Activated naive CD4-positive, alpha-beta T cell treated with anti-CD3 and anti-CD28 coated beads, Interleukin-2, amount 50 U/mL, for 24 hours (primary cell): Measurements from ENCODE around the gene FAM120AOS.

ENCODE experiments used
- H3K27ac Mint-ChIP-seq: one replicate; pipeline ENCODE4 v1.8.0; 2021; ENCODE audit warnings: mild to moderate bottlenecking, mixed read lengths
- H3K27me3 Mint-ChIP-seq: one replicate; pipeline ENCODE4 v1.8.0; 2021; ENCODE audit warnings: mixed read lengths
- H3K36me3 Mint-ChIP-seq: one replicate; pipeline ENCODE4 v1.8.0; 2021; ENCODE audit warnings: mixed read lengths
- H3K4me1 Mint-ChIP-seq: one replicate; pipeline ENCODE4 v1.8.0; 2021; ENCODE audit warnings: mixed read lengths
- H3K4me3 Mint-ChIP-seq: one replicate; pipeline ENCODE4 v1.8.0; 2021; ENCODE audit warnings: mild to moderate bottlenecking, mixed read lengths
- H3K9me3 Mint-ChIP-seq: one replicate; pipeline ENCODE4 v1.8.0; 2021; ENCODE audit warnings: mixed read lengths

The FAM120AOS gene

DNA sequence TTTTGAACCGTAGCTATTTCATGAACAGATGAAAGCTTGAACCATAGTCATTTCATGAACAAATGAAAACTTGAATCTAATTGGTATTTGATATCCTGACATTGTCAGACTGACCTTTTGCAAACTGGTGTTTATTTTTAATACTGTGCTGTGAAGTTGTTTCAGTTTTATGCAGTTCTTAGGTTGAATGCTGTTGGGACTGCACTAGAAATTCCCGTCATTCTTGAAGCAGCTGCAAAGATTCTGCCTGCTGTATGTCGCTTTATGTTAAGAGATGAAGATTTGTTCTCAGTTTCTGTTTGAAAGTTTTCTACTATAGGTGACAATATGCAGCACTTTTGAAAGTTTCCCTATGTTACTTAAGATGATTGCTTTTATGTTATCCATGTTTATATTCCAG lies 22.5 kb upstream of the FAM120AOS start:
- no peak overlapping the region for H3K4me3 Mint-ChIP-seq
- H3K27ac Mint-ChIP-seq, result peak overlapping the region; percentile 52
- H3K4me1 Mint-ChIP-seq, result peaks cover 41% of the 10 kb centered on the region
- no peaks in the 10 kb centered on the region for H3K27me3 Mint-ChIP-seq
- no peaks in the 10 kb centered on the region for H3K9me3 Mint-ChIP-seq
- peaks cover 17% of the 10 kb centered on the region for H3K36me3 Mint-ChIP-seq

DNA sequence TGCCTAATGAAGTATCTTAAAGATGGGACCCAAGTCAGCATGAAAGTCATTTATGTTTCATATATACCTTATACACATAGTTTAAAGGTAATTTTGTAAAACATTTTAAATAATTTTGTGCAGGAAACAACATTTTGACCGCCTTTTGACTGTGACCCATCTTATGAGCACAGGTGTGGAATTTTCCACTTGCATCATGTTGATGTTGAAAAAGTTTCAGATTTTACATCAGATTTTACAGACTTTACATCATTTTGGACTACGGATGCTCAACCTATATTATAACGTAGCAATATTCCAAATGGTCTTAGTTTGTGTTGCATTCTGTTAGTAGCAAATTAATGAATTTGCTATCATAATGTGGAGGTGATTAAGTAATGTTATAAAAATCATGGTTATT lies 21.7 kb upstream of the FAM120AOS start:
- Mint-ChIP-seq H3K36me3 (peaks cover 16% of the 10 kb centered on the region), H3K4me3 (no peak overlapping the region), H3K27ac (peak overlapping the region; percentile 52), H3K4me1 (peaks cover 43% of the 10 kb centered on the region), H3K9me3 (no peaks in the 10 kb centered on the region), H3K27me3 (no peaks in the 10 kb centered on the region)

GRCh38 chr9:93473411-93473810 lies 20.0 kb upstream of the FAM120AOS start:
- H3K27ac Mint-ChIP-seq, result no peak overlapping the region
- peaks cover 54% of the 10 kb centered on the region for H3K4me1 Mint-ChIP-seq
- no peak overlapping the region for H3K4me3 Mint-ChIP-seq
- no peaks in the 10 kb centered on the region for H3K9me3 Mint-ChIP-seq
- no peaks in the 10 kb centered on the region for H3K27me3 Mint-ChIP-seq
- peaks cover 12% of the 10 kb centered on the region for H3K36me3 Mint-ChIP-seq

DNA sequence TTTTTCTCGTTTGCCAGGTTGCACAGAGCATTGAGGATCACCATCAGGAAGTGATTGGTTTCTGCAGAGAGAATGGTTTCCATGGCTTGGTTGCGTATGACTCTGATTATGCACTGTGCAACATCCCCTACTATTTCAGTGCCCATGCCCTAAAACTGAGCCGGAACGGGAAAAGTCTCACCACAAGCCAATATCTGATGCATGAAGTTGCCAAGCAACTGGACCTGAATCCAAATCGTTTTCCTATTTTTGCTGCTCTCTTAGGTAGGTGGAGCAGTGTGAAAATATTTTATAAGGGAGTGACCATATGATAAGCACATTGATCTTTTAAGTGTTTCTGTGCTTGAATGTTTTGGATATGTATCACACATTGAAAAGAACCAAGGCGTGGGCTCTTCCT lies 17.7 kb upstream of the FAM120AOS start:
- Mint-ChIP-seq H3K27me3 (no peaks in the 10 kb centered on the region), H3K4me3 (no peak overlapping the region), H3K36me3 (peaks cover 6% of the 10 kb centered on the region), H3K4me1 (peaks cover 66% of the 10 kb centered on the region), H3K27ac (no peak overlapping the region), H3K9me3 (no peaks in the 10 kb centered on the region)

- Mint-ChIP-seq H3K36me3 (peaks cover 5% of the 10 kb centered on the region), H3K4me1 (peaks cover 65% of the 10 kb centered on the region), H3K27ac (no peak overlapping the region), H3K9me3 (no peaks in the 10 kb centered on the region), H3K4me3 (no peak overlapping the region), H3K27me3 (no peaks in the 10 kb centered on the region)
Measured at GRCh38 chr9:93470391-93470790, 17.0 kb upstream of the FAM120AOS start.

DNA sequence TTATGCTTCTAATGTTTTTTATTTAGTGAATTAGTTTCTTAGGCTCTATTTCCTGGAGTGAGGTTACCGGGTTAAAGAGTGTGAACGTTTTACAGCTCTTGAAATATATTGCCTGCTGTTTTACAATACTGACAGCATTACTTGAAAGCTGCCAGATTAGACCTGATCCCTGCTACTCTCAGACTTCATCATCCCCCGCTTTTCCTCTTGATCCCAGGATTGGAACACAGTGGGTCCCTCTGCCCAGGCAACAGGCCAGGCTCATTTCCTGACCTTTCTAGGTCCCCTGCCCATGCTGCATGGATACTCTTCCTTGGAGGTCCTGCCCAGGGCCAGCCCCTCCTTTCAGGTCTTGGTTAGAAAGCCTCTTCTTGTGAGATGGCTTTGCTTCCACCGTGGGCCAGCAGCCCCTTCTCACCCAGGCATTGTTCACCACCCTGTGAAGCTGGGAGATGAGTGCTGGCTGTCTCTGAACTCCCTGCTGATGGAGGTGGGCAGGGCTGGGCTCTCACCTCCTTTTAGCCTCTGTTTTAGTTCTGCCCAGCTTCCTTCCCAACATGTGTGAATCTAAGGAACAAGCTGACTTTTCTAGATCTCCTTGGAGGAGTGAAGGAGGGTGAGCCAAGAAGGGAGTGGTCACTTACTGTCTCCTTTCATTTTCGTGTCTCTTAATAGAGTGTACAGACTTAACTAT lies 15.5 kb upstream of the FAM120AOS start:
- Mint-ChIP-seq H3K4me3 (no peak overlapping the region), H3K9me3 (no peaks in the 10 kb centered on the region), H3K27me3 (no peaks in the 10 kb centered on the region), H3K36me3 (peaks cover 3% of the 10 kb centered on the region), H3K4me1 (peaks cover 76% of the 10 kb centered on the region), H3K27ac (peak overlapping the region; percentile 49)

GRCh38 chr9:93467462-93467861 lies 14.1 kb upstream of the FAM120AOS start:
- Mint-ChIP-seq H3K4me3 (peak overlapping the region; percentile 39), H3K4me1 (peaks cover 91% of the 10 kb centered on the region), H3K27ac (no peak overlapping the region), H3K9me3 (no peaks in the 10 kb centered on the region), H3K27me3 (no peaks in the 10 kb centered on the region), H3K36me3 (peaks cover 6% of the 10 kb centered on the region)

GRCh38 chr9:93467062-93467416 lies 13.7 kb upstream of the FAM120AOS start:
- no peak overlapping the region for H3K27ac Mint-ChIP-seq
- peaks cover 3% of the 10 kb centered on the region for H3K36me3 Mint-ChIP-seq
- peaks cover 89% of the 10 kb centered on the region for H3K4me1 Mint-ChIP-seq
- H3K27me3 Mint-ChIP-seq, result no peaks in the 10 kb centered on the region
- no peaks in the 10 kb centered on the region for H3K9me3 Mint-ChIP-seq
- peak overlapping the region; percentile 39 for H3K4me3 Mint-ChIP-seq

DNA sequence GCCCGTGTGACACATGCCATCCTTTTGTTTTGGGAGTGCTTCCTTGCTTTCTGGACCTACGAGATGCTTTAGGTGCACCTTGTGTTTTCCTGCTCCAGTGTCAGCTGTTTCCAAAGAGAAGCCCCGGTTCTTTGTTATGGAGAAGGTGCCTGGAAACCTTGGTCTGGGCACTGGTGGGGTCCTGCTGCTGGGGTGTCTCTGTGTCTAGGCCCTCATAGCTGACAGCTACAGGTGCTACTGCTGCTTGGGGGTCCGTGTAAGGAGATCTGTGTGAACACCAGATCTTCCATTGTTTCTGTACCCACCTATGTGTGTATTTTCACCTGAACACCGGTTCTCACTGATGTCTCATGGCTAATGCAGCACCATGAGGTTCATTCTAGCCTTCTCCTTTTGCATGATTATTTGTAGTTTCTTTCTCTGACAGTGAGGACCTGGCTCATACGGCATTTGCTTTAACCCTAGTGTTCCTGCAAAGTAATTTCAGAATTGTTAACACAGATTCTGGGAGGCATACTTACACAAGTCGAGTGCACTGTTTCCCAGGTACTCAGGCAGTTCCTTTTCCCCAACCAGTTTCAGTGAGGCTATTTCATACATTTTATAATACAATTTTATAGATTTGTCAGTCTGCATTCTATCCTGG lies 13.2 kb upstream of the FAM120AOS start:
- no peak overlapping the region for H3K27ac Mint-ChIP-seq
- peak overlapping the region; percentile 13 for H3K4me3 Mint-ChIP-seq
- H3K36me3 Mint-ChIP-seq, result peaks cover 3% of the 10 kb centered on the region

DNA sequence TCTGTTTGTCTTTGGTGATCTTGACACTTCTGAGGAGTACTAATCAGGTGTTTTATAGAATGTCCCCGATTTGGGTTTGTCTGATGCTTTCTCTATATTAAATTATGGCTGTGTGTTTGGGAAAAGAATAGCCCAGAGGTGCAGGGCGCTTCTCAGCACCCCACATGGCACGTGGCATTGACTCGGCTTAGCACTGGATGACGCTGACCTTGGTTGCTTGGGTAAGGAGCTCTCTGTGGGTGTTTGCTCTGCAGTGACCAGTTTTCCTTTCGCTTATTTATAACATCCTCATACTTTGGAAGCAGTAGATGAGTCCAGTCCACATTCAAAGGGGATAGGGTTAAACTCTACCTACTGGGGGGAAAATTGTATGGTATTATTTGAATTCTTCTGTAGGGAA lies 12.5 kb upstream of the FAM120AOS start:
- Mint-ChIP-seq H3K36me3 (peaks cover 3% of the 10 kb centered on the region), H3K27ac (peak overlapping the region; percentile 23), H3K4me3 (peak overlapping the region; percentile 23), H3K9me3 (no peaks in the 10 kb centered on the region), H3K27me3 (no peaks in the 10 kb centered on the region), H3K4me1 (peaks cover 90% of the 10 kb centered on the region)

More for the DNA sequence above, 13.2 kb upstream of the FAM120AOS start:
- H3K9me3 Mint-ChIP-seq, result no peaks in the 10 kb centered on the region
- H3K27me3 Mint-ChIP-seq, result no peaks in the 10 kb centered on the region
- peaks cover 92% of the 10 kb centered on the region for H3K4me1 Mint-ChIP-seq

GRCh38 chr9:93464876-93465275 lies 11.5 kb upstream of the FAM120AOS start:
- Mint-ChIP-seq H3K9me3 (no peaks in the 10 kb centered on the region), H3K27me3 (no peaks in the 10 kb centered on the region), H3K4me3 (peak overlapping the region; percentile 5)

GRCh38 chr9:93464395-93464794 lies 11.0 kb upstream of the FAM120AOS start:
- Mint-ChIP-seq H3K27me3 (no peaks in the 10 kb centered on the region), H3K9me3 (no peaks in the 10 kb centered on the region), H3K36me3 (peaks cover 7% of the 10 kb centered on the region), H3K27ac (peak overlapping the region; percentile 17), H3K4me1 (peaks cover 93% of the 10 kb centered on the region), H3K4me3 (peak overlapping the region; percentile 5)

More at GRCh38 chr9:93464876-93465275, 11.5 kb upstream of the FAM120AOS start:
- Mint-ChIP-seq H3K4me1 (peaks cover 90% of the 10 kb centered on the region), H3K27ac (no peak overlapping the region), H3K36me3 (peaks cover 4% of the 10 kb centered on the region)

GRCh38 chr9:93463638-93464248 lies 10.4 kb upstream of the FAM120AOS start:
- Mint-ChIP-seq H3K4me3 (peak overlapping the region; percentile 59), H3K9me3 (no peaks in the 10 kb centered on the region), H3K36me3 (peaks cover 9% of the 10 kb centered on the region), H3K27ac (peak overlapping the region; percentile 76), H3K27me3 (no peaks in the 10 kb centered on the region), H3K4me1 (peaks cover 93% of the 10 kb centered on the region)

DNA sequence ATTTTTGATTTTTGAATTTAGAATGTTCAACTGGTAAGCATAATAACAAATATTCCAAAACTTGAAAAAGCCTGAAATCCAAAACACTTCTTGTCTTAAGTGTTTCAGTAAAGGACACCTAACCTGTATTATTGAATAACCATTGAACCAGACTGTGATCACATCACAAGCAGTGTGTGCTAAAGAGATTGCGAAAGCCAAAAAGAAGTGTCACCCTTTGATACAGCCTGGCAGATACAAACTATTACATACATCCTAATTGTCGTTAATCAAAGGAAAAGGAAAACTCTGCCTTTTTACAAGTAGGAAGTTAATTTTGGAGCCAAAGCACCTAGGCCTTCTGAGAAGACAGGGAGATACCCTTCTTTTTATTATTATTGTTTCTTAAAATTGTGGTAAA lies 8.4 kb upstream of the FAM120AOS start:
- H3K4me1 Mint-ChIP-seq, result peaks cover 93% of the 10 kb centered on the region
- H3K27me3 Mint-ChIP-seq, result no peaks in the 10 kb centered on the region
- no peak overlapping the region for H3K27ac Mint-ChIP-seq
- H3K36me3 Mint-ChIP-seq, result peaks cover 13% of the 10 kb centered on the region
- H3K4me3 Mint-ChIP-seq, result no peak overlapping the region
- H3K9me3 Mint-ChIP-seq, result no peaks in the 10 kb centered on the region

GRCh38 chr9:93461414-93461743 lies 8.0 kb upstream of the FAM120AOS start:
- Mint-ChIP-seq H3K27ac (no peak overlapping the region), H3K9me3 (no peaks in the 10 kb centered on the region), H3K36me3 (peaks cover 13% of the 10 kb centered on the region), H3K27me3 (no peaks in the 10 kb centered on the region), H3K4me1 (peaks cover 93% of the 10 kb centered on the region), H3K4me3 (no peak overlapping the region)

DNA sequence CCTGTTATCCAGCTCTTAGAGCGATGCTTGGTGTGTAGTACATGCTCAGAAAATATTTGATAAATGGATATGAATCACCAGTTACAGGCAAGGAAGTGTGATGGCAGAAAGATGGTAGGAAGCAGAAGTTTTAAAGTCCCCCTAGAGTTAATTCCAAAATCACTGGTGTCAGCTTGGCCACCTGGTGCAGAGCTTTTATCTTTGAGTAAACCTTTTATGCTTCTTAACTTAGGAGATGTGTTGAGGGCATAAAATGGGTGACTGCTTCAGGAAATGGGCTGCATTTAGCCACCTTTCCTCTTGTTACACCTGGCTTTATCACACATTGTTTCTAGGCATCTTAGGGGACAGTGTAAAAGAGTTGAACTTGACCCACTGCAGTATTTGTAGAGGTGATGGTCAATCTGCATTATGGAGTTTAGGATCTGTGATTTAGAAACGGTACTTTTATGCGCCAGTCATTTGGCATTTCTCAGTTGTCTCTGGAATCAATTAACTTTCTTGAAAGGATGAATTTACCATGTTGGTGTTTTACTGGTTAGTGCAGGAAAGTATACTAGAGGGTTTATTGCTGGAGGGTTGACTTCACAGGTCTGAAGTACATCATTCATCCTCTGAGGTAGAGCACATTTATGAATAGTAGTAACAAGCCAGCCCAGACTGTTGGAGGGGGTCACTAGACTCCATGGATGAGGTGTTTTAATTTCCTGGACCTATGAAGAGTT lies 7.5 kb upstream of the FAM120AOS start:
- H3K4me3 Mint-ChIP-seq, result no peak overlapping the region
- no peaks in the 10 kb centered on the region for H3K27me3 Mint-ChIP-seq
- no peaks in the 10 kb centered on the region for H3K9me3 Mint-ChIP-seq
- peaks cover 93% of the 10 kb centered on the region for H3K4me1 Mint-ChIP-seq
- no peak overlapping the region for H3K27ac Mint-ChIP-seq
- peaks cover 13% of the 10 kb centered on the region for H3K36me3 Mint-ChIP-seq
